ENCODE measurements around the gene HIVEP1.

The HIVEP1 gene

GRCh38 chr6:12094689-12095088, 82.6 kb downstream of the HIVEP1 start:
- Histone ChIP-seq H3K4me2 (ENCODE audit: low read length) (no peak overlapping the region), H3K36me3 (ENCODE audit: control insufficient read depth, insufficient read depth, low read length) (no peaks in the 10 kb centered on the region), H3K9ac (no peak overlapping the region), H3K27ac (no peak overlapping the region), H3K4me1 (no peaks in the 10 kb centered on the region), H3K79me2 (no peaks in the 10 kb centered on the region), H3K9me3 (ENCODE audit: control insufficient read depth, low read length) (no peaks in the 10 kb centered on the region), H3K27me3 (ENCODE audit: control insufficient read depth, insufficient read depth, low read length) (no peaks in the 10 kb centered on the region), H3K4me3 (ENCODE audit: low read depth, low read length) (no peak overlapping the region), H2AFZ (no peak overlapping the region)
- TF ChIP-seq CTCF (IDR thresholded peaks at IDR 0.05) = no peak

GRCh38 chr6:12096342-12096741, 84.2 kb downstream of the HIVEP1 start:
- H3K4me1 ChIP-seq = no peaks in the 10 kb centered on the region
- no peaks in the 10 kb centered on the region for H3K79me2 ChIP-seq
- no peak overlapping the region for H3K4me2 ChIP-seq (ENCODE audit: low read length)
- no peak overlapping the region for H3K4me3 ChIP-seq (ENCODE audit: low read depth, low read length)
- no peaks in the 10 kb centered on the region for H3K36me3 ChIP-seq (ENCODE audit: control insufficient read depth, insufficient read depth, low read length)
- no peak for TF ChIP-seq CTCF (IDR thresholded peaks at IDR 0.05)
- no peak overlapping the region for H3K9ac ChIP-seq
- no peak overlapping the region for H2AFZ ChIP-seq
- no peak overlapping the region for H3K27ac ChIP-seq
- H3K27me3 ChIP-seq (ENCODE audit: control insufficient read depth, insufficient read depth, low read length) = no peaks in the 10 kb centered on the region
- no peaks in the 10 kb centered on the region for H3K9me3 ChIP-seq (ENCODE audit: control insufficient read depth, low read length)

- no peak for TF ChIP-seq CTCF (IDR thresholded peaks at IDR 0.05)
- Histone ChIP-seq H3K4me2 (ENCODE audit: low read length) (no peak overlapping the region), H3K9me3 (ENCODE audit: control insufficient read depth, low read length) (no peaks in the 10 kb centered on the region), H3K27me3 (ENCODE audit: control insufficient read depth, insufficient read depth, low read length) (no peaks in the 10 kb centered on the region), H3K9ac (no peak overlapping the region), H3K4me3 (ENCODE audit: low read depth, low read length) (no peak overlapping the region), H3K4me1 (no peaks in the 10 kb centered on the region), H2AFZ (no peak overlapping the region), H3K36me3 (ENCODE audit: control insufficient read depth, insufficient read depth, low read length) (no peaks in the 10 kb centered on the region), H3K27ac (no peak overlapping the region), H3K79me2 (no peaks in the 10 kb centered on the region)
Measured at GRCh38 chr6:12097791-12098190, 85.7 kb downstream of the HIVEP1 start.

- no peaks in the 10 kb centered on the region for H3K27me3 ChIP-seq (ENCODE audit: control insufficient read depth, insufficient read depth, low read length)
- H3K36me3 ChIP-seq (ENCODE audit: control insufficient read depth, insufficient read depth, low read length) = no peaks in the 10 kb centered on the region
- no peaks in the 10 kb centered on the region for H3K9me3 ChIP-seq (ENCODE audit: control insufficient read depth, low read length)
- TF ChIP-seq CTCF (IDR thresholded peaks at IDR 0.05) = no peak
- no peak overlapping the region for H3K27ac ChIP-seq
- H3K4me3 ChIP-seq (ENCODE audit: low read depth, low read length) = no peak overlapping the region
- H3K79me2 ChIP-seq = no peaks in the 10 kb centered on the region
- H3K9ac ChIP-seq = no peak overlapping the region
- H3K4me2 ChIP-seq (ENCODE audit: low read length) = no peak overlapping the region
- H2AFZ ChIP-seq = no peak overlapping the region
- no peaks in the 10 kb centered on the region for H3K4me1 ChIP-seq
Measured at GRCh38 chr6:12099623-12100338, 87.7 kb downstream of the HIVEP1 start.

- H3K9ac ChIP-seq = no peak overlapping the region
- H3K4me3 ChIP-seq (ENCODE audit: low read depth, low read length) = no peak overlapping the region
- H3K4me1 ChIP-seq = no peaks in the 10 kb centered on the region
- H2AFZ ChIP-seq = no peak overlapping the region
- no peaks in the 10 kb centered on the region for H3K36me3 ChIP-seq (ENCODE audit: control insufficient read depth, insufficient read depth, low read length)
- no peaks in the 10 kb centered on the region for H3K27me3 ChIP-seq (ENCODE audit: control insufficient read depth, insufficient read depth, low read length)
- H3K79me2 ChIP-seq = no peaks in the 10 kb centered on the region
- H3K9me3 ChIP-seq (ENCODE audit: control insufficient read depth, low read length) = no peaks in the 10 kb centered on the region
- no peak overlapping the region for H3K27ac ChIP-seq
- no peak overlapping the region for H3K4me2 ChIP-seq (ENCODE audit: low read length)
- TF ChIP-seq CTCF (IDR thresholded peaks at IDR 0.05) = no peak
Measured at GRCh38 chr6:12101048-12101447, 88.9 kb downstream of the HIVEP1 start.
